ENCODE data around the gene PIGC.

The PIGC gene

DNA sequence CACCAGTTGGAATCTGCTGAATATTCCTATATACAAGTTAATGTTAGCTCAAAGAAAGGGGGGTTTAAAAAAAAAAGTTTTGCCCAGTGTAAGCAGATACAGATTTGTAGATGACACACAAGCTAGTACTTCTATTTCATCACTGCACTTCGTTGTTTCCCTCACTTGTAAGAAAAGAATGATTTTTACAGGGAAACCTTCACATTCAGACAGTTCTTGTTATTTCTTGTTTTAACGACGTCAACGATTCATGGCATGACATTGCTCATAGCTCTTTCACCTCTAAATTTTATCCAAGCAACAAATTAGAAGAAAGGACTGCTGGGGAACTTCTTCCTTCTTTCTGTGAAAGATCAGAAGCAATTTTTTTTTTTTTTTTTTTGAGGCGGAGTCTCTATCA, 49.1 kb downstream of the PIGC start:
- no peak for DNase-seq (ENCODE audit: extremely low read depth, low read depth)
- TF ChIP-seq, protein P1, sequence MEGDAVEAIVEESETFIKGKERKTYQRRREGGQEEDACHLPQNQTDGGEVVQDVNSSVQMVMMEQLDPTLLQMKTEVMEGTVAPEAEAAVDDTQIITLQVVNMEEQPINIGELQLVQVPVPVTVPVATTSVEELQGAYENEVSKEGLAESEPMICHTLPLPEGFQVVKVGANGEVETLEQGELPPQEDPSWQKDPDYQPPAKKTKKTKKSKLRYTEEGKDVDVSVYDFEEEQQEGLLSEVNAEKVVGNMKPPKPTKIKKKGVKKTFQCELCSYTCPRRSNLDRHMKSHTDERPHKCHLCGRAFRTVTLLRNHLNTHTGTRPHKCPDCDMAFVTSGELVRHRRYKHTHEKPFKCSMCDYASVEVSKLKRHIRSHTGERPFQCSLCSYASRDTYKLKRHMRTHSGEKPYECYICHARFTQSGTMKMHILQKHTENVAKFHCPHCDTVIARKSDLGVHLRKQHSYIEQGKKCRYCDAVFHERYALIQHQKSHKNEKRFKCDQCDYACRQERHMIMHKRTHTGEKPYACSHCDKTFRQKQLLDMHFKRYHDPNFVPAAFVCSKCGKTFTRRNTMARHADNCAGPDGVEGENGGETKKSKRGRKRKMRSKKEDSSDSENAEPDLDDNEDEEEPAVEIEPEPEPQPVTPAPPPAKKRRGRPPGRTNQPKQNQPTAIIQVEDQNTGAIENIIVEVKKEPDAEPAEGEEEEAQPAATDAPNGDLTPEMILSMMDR (IDR thresholded peaks at IDR 0.05; ENCODE audit: low read depth, low read length): no peak

DNA sequence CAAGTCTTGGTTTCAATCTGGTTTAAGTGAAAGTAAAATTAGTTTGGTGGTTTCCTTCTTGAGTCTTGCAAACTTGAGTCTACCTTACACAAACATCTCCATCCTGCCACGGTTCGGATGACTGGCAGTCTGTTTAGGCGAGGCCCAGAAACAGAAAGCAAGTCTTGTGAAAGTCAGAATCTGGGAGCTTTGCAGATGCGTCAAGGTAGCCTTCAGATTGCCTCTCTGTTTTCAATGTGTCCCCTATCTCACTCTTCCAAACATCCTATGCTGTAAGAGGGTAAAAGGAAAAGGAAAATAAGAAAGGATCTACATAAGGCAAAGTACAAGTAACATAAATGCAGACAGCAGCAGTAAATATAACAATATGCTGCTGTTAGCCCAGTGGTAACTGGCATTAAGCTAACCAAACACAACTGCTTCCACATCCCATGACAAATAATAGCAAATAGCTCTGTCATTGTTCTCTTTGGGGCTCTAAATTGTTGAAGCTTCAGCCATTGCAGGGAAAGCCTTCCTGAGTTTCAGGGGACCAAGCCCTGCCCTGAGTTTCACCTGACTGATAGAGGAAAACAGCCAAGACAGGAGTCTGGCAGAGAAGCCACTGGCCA, 49.6 kb downstream of the PIGC start:
- DNase-seq (ENCODE audit: extremely low read depth, low read depth): no peak
- TF ChIP-seq, protein P1 (IDR thresholded peaks at IDR 0.05; ENCODE audit: low read depth, low read length): no peak

DNA sequence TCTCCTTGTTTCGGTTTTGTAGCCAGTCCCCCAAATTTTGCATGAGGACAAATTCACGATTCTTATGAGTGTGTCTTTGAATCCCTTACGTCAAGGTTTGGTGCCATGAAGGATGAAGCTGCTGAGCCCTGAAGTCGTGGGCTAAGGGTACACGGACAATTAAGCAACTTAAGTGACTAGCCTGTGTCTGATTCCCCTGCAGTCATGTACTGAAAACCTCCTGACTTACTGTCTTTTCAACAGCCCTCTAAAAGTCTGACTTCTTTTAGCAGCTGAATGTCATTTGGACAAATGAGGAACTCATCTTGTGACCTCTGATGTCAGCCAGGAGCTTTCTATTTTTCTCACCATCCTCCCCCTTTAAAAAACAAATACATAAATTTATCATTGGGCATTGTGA, 50.5 kb downstream of the PIGC start:
- TF ChIP-seq, protein P1 (IDR thresholded peaks at IDR 0.05; ENCODE audit: low read depth, low read length): no peak
- no peak for DNase-seq (ENCODE audit: extremely low read depth, low read depth)

DNA sequence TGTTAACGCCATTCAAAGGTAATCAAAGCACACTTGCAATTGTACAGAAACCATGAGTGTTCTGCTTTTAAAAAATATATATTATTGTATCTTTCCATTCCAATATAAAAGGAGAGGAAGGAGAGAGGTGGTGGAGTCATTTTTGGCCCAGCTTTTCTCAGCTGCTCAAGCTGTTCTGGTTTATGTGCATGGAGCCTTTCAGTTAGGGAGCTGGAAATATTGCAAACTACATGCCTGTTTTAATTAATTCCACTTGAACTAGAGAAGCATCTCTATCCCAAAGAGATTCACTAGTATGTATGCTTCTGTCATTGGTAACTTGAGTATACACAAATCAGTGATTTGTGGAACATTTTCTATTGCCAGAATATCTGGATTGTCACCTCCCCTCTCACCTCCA, 51.9 kb downstream of the PIGC start:
- no peak for DNase-seq (ENCODE audit: extremely low read depth, low read depth)
- TF ChIP-seq, protein P1 (IDR thresholded peaks at IDR 0.05; ENCODE audit: low read depth, low read length): no peak
